ENCODE results near the gene CNTN2.

The CNTN2 gene

DNA sequence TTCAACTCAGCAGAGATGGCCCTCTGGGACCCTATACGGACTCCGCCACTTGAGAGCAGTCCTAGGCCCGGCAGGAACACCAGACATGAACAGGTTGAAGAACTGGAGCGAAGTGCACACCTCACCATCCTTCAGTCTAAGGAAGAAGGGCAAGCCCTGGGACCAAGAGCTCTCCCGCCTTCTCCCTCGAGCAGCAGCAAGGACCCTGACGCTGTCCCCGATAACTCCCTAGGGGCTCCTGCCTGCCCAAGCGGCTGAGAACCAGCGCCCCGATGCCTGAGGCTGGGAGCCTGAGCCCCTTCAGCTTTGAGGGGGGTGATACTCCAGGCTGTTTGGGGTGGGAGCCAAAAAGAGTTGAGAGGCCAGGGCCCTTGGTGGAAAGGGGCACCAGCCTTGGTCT is 31.1 kb downstream of the CNTN2 start:
- no peak for DNase-seq (ENCODE audit: low spot score)

DNA sequence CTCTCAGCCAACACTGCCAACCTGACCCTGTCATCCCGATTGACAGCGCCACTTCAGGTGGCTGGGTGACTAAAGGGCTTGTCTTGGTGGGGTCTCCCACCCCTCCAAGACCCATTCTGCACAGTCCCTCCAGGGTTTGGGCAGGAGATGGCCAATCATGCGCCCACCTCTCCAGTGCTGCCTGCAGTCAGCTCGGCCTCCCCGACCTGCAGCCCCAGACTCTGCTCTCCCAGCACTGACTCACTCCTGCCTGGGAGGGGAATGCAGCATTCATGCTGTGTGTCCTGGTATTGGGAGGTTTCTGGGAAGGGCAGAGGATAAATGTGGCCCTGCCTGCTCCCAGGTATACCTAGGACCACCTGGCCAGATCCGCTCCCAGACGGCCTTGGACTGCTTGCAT is 31.5 kb downstream of the CNTN2 start:
- DNase-seq (ENCODE audit: low spot score) = no peak

DNA sequence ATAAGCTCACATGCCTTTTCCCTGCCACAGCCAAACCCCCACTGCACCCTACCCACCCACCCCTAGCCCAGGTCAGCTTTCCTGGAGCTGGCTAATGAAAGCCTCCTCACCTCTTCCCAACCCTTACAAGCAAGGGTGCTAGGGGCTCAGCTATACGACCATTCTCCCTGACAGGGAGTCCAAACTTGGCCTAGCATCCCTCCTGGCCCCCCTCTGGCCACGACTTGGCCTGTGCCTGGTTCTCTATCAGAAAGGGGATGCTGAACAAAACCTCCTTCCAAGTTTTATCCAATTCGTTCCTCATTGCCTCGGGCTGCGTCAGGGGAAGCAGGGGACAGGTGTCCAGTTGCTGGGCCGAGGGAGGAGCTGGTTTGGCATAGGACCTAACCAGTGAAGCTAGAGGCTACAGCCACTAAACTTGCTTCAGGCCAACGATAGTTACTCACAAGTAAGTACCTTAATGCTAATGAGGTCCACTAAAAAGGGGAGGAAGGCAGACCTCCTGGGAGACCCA is 32.7 kb downstream of the CNTN2 start:
- DNase-seq (ENCODE audit: low spot score) = no peak

DNA sequence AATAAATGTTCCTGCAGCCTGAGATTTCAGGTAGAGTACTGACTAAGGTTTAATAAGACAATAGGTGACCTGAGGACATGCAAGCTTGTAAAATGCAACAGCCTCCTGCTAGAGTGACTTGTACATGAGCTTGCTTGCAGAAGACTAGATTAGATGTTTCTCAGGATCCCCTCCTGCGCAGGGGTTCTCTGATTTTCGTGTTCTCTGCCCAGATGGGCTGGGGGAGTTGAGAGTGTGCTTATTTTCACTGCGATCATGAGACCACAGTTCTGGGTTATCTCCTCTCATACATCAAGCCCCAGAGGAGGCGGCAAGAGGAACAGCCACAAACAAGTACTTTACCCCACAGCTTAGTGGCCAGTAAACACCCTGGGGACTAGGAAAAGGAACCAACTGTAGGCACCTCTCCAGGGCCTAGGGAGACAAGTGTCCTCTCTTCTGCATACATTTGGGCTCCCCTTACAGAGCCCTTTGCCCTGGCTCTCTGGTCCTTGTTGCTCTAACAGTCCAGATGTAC is 33.3 kb downstream of the CNTN2 start:
- DNase-seq (ENCODE audit: low spot score) = no peak

DNA sequence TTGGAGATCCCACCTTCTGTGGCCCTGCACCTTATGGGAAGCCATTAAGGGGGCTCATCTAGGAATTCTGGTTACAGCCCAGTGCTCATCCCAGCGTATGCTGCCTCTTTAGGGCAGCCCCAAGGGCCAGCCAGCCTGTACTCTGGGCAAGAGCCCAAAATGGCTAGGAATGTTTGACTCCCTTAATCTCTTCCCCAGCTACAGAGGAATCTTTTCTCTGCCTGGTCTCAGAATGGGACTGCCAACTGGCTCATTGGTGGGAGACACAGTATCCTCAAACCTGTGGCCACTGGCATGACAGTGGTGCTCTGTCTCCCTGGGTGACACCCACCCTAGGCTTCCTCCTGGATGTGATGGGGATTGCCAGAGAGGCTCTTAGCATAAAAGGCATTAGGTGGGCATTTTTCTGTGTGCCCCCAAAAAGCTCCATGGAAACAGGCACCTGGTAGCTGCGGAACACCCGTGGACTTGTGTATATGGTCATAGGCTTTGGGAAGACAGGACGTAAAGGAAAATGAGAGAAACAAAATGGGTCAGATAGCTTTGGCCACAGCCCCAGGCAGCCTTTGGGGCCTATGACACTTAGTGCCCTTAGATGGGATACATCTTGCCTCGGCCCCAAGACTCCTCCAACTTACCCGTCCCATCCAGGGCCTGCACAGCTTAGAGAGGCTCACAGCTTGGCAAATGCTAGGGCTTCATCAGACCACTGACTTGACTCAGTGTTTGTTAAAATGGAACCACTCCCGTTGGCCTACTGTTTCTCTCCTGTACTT is 34.3 kb downstream of the CNTN2 start:
- no peak for DNase-seq (ENCODE audit: low spot score)

DNA sequence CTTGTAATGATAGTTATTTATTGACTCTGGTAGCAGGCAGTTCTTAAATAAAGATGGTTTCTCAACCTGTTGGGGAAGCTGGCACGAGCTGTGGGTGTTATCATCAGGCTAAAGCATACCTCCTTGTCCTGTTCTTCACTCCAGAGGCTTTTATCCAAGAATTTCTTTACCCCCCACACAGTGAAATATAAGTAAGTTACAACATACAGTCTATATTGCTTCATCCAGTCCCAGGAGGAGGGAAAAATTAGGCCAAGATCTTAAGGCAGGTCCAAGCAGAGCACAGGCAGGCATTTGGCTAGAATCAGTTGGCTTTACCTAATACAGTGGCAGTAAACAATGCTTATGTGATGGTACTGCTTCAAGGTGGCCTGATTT is 34.9 kb downstream of the CNTN2 start:
- no peak for DNase-seq (ENCODE audit: low spot score)

DNA sequence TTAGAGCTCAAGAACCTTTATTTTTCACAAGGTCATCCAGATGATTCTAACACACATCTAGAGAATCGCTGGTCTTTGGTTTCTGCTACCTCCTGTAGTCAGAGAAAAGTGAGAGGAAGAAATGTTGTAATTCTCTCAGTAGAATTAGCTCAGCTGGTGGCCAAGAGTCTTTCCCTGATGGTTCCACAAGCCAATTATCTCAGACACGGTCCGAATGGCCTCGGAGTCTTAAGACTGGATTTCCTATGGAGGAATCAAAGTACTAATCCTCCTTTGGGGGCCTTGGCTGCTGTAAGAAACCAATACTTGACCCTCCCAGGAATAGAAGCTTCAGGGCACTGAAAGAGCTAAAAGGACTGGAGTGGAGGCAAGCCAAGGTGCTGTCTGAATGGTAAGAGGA is 39.4 kb downstream of the CNTN2 start:
- DNase-seq (ENCODE audit: low spot score) = no peak

DNA sequence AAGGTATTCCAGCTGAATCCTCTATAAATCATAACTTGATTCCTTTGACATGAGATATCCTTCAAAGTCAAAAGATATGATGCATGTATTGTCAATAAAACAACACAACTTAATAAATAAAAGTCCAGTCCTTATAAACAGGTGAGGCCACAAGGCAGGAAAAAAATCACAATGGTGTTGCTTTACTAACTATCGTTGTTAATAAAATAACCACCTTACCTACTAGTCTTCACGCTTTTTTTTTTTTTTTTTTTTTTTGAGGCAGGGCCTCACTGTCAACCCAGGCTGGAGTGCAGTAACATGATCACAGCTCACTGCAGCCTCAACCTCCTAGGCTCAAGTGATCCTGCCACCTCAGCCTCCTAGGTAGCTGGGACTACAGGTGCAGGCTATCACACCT is 41.3 kb downstream of the CNTN2 start, which contains the start of gene TMEM81:
TMEM81 (minus strand) TSS at position 101 of the 400 bp plus-strand sequence. CDS start 140 bp downstream, outside the sequence.
- no peak for DNase-seq (ENCODE audit: low spot score)

DNA sequence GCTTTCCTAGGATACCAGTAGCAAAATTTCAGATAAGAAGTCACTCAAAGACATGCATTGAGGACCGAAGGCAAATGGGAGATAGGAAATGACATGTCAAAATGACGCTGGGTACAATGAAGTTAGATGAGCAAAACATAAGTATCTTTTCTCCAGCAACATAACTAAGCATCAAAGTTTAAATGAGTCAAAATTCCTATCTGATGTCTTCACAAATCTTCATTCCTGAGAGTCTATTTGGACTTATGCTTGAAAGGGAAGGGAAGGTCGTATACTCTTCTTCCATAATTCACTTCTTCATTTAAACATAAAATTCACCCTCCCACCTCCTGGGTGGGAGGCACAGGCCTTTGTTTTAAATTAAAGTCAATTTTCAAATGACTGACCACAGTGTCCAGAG is 45.3 kb downstream of the CNTN2 start:
- no peak for DNase-seq (ENCODE audit: low spot score)

DNA sequence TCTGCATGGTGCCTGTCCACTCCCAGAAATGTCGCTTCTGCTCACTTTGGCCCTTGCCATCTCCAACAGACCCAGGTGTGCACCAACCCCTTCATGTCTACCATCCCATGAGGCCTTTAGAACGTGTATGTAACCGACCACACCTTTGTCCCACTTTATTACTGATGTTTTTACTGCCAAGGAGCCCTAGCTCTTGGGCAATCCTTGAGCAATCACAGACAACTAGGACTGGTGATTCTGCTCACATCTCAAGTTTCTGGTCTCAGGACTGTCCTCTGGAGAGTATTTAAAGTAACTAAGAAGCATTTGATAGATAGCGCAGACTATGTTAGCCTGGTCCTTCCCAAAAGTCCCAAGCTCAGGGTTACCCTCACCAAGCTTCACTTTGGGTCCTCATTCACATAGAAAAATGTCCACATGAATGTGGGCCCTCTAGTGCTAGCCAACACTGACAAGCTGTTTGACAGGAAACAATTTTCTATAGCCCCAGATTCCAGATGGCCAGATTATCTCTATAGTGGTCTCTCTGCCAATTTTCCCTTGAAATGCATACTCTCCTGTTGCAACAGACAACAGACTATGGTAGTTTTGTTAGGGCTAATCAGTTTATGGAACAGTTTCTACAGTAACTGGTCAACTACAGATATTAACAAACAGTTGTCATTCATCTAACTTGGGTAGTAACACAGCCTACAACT is 48.2 kb downstream of the CNTN2 start:
- no peak for DNase-seq (ENCODE audit: low spot score)

DNA sequence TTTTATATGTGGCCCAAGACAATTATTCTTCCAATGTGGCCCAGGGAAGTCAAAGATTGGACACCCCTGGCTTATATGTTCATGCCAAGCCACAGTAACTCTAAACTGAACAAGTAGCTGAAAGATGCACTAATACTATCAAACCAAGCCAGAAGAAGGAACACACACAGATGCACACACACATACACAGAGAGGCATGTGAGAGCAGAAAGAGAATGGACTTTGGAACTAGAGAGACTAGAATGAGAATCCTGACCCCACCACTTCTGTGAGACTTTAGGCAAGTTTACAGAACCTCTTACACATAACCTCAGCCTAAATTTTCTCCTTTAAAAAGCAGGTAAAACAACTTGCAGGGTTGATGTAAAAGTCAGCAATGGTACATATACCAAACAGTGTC is 52.4 kb downstream of the CNTN2 start:
- DNase-seq (ENCODE audit: low spot score) = no peak

DNA sequence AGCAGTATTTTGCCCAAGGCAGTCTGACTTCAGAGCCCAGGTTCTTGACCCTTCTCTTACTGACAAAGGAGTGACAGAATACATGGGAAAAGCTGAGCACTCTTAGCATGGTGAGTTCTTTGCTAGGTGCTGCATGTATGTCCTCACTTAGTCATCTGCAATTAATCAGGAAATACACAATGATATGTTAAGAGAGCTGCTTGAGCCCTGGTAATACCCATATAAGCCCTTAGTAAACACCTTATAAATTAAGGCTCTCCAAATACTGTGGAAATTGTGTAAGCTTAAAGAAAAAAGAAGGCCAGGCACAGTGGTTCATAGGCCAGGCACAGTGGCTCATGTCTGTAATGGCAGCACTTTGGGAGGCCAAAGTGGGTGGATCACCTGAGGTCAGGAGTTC is 55.2 kb downstream of the CNTN2 start:
- no peak for DNase-seq (ENCODE audit: low spot score)

DNA sequence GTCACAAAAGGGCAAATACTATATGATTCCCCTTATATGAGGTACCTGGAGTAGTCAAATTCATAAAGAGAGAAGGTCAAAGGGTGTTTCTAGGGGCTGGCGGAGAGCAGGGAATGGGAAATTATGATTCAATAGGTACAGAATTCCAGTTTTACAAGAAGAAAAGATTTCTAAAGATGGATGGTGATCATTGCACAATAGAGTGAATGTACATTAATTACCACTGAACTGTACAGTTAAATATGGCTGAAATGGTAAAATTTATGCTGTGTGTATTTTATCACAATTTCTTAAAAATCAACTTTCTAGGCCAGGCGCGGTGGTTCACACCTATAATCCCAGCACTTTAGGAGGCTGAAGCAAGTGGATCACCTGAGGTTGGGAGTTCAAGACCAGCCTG is 59.4 kb downstream of the CNTN2 start:
- DNase-seq (ENCODE audit: low spot score) = no peak

DNA sequence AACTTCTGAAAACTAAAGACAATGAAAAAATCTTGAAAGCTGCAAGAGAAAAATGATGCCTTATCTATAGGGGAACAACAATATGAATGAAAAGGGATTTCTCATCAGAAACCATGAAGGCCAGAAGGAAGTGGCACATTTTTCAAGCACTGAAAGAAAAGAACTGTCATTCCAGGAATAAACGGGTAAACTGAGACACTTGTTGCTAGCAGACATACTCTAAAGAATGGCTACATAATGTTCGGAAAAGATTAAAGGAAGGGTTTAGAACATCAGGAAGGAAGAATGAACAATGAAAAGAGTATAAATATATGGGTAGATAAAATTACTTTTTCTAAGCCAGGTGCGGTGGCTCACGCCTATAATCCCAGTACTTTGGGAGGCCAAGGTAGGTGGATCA is 64.3 kb downstream of the CNTN2 start:
- DNase-seq (ENCODE audit: low spot score) = no peak

DNA sequence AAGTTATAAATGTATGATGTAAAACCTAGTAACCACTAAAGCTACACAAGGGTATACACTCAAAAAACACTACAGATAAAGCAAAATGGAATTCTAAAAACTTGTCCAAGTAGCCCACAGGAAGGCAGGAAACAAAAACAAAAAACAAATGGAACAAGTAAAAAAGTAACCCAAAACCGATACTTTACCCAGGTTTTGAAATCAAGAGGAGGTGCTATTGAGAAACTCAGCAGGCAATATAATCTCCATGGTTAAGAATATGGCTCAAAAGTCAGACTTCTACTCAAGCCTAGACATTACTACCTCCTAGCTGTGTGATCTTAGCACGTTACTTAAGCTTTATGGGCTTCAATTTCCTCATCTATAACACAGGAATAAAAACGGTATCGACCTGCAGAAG is 65.5 kb downstream of the CNTN2 start:
- no peak for DNase-seq (ENCODE audit: low spot score)

DNA sequence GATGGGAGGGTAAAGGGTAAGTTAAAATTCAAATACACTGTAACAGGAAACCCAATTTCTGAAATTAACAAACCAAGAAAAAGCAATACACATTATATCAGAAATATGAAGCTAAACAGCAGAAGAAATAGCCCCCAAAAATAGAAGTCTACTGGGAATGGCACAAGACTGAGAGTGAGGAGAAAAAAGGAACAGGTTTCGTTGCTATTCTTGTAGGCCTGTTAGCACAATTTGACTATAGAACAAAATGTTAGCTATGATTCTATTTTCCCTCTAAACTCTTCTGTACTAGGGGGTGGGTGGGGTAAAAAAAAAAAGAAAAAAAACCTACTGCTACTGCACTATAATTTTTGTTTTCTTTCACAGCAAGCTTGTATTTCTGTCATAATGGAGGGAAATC is 66.3 kb downstream of the CNTN2 start:
- DNase-seq (ENCODE audit: low spot score) = no peak

DNA sequence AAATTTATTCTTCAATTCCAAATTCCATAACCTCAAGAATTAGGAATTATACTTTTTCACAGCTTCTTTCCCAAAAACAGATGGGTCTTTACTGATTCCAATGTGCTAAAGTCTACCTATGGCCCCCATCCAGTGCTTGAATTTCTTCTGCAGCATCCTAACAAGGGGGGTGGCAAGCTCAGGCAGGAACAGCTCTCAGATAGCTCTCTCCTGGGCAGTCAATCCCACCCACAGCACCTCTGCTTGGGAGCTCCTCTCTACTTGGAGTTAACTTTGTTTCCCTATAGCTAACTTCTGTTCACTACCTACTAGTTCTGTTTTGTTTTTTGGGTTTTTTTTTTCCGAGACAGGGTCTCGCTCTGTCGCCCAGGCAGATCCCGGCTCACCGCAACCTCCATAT is 66.7 kb downstream of the CNTN2 start:
- DNase-seq (ENCODE audit: low spot score) = no peak

DNA sequence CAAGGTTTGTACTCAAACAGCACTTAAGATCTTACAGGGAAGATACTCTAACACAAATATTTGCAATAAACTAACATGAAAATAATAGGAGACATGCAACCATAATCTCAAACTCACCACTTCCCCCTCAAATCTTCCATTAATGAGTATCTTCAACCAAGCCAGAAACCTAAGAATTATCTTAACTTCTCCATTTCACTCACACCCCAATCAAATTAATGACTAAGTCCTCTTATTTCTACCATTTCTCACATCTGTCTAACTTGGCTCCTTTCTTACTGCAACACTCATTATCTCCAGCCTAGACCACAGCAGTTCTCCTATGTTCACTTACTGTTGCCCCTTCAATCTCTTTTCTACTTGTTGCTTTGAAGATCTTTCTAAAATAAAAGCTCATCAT is 68.3 kb downstream of the CNTN2 start:
- DNase-seq (ENCODE audit: low spot score) = no peak

DNA sequence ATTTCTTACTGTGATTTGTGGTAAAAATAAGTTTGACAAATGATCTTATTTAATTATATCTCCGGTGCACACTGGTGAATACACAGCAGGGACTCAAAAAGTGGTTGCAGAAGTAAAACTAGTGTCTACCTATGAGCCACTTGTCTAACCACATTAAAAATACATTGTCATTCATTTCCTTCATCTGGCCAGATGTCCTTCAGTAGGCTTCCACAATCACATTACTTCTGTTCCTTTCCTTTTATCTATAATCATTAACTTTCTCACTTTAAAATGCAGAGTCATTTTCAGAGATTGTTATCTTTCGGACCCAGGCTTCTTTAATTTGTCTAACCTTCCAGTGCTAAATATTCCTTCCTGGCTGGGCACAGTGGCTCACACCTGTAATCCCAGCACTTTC is 75.7 kb downstream of the CNTN2 start:
- no peak for DNase-seq (ENCODE audit: low spot score)

DNA sequence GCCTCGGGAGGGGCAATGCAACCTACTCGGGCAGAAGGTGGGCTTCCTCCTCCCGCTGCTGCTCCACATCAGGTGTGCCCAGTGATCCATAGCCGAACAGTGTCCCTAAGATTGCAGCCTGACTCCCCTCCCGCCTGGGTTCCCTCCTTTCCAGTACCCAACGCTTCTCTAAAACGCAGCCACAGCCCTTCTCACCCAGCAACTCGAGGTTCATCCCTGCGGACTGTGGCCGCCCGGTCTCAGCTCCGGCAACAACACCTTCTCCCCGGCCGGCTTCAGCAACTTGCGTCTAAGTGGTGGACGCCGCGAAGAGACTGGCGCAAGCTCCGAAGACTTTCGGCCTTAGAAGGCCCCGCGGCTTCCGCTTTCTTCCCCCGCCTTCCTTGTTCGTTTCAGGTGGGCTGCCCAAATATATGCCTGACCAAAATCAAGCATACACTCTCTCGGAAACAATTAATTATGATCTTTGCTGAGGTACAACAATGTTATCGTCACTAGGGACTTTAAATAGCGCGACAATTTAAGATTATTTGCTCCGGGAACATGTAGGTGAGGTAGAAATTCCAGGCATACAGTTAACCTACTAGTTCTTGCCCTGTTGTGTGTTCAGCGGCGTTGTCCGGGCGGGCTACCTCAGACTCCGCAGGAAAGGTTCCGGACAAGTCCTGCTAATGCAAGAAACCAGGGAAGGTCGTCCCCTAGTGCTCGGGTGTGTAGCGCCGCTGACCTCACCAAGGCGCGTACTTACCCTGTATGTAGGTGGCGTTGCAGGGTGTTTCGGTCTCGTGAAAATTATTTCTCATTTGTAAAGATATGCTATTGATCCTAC is 78.9 kb downstream of the CNTN2 start, which contains the start of gene RBBP5:
RBBP5 (minus strand) TSS at position 319 of the 829 bp plus-strand sequence; CDS start at position 214, 105 bp downstream.
- DNase-seq (ENCODE audit: low spot score) = peak; percentile 98

DNA sequence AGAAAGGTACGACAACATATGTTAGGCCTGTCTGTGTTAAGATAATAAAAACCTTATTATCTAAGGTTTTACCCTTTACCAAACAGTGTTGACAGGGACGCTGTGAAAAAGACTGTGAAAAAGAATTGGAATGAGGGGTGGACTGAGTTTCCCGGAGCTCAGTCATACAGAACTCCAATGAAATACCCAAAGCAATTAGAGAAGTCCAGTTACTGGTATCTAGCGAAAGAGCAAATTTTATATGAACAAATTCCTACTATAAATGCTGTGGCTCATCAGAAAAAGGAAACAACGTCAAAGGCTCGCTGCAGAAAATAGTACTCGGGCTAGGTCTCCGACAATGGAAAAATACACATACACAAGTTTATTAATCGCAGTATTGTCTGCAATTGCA is 79.5 kb downstream of the CNTN2 start:
- DNase-seq (ENCODE audit: low spot score) = no peak

DNA sequence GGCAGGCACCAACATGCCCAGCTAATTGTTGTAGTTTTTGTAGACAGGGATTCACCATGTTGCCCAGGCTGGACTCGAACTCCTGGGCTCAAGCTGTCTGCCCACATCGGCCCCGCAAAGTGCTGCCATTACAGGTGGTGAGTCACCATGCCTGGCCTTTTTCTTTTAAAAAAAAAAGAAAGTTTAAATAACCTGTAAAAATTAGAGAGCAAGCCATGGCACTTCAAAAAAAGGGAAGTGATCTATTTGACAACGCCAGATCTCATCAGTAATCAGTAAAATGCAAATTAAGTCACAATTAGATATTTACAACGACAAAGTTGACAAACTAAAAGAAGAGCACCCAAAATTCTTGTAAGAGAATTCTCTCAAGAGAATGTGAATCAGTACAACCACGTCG is 81.7 kb downstream of the CNTN2 start:
- no peak for DNase-seq (ENCODE audit: low spot score)
